ENCODE results near the gene VWA5B1. TPM values are rescaled to one million over a fixed set of nuclear protein-coding genes. Genes with fewer than 3 reads are reported as not detected.

VWA5B1 gene
- total and polyA plus RNA-seq, 10 of the 15 experiments (the other 5 are each of a cell fraction or from before 2014, with no cell fraction given): under 0.01 to 0.05 (median 0.01) TPM; not detected in 7

DNA sequence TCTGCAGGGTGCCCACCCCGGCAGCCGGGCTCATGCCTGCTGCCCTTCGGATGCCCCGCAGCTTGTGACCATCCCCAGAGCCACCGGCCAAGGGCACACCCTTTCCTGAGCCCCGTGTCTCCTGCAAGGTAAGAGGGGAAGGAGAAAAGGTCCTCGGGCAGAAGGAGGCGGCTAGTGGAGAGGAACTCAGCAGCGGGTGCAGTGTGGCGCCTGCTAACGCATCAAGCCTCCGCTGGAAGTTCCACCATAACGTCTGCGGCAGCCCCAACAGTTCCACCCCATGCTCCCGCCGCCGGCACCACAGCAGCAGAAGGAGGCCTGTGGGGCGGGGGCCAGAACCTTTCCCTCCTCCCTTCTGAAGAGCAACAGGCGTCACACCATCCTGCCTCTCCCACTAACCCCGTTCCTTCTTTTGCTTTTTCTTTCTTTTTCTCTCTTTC is 990 bp downstream of the VWA5B1 start:
- DNase-seq (ENCODE audit: low read depth, low spot score) (no peak), ATAC-seq (no peak), FAIRE-seq (no peak)
- in situ Hi-C loops (cut with MboI) (no loop called here), intact Hi-C loops (cut with micrococcal nuclease; ENCODE audit: unreplicated experiment) (no loop called here)
- whole genome bisulfite sequencing (ENCODE audit: insufficient coverage, insufficient replicate concordance, low lambda C conversion rate, missing lambda C conversion rate): 8% methylated on average over 20 of the region's 20 CpGs
- RAD21 ChIA-PET (ENCODE audit: unreplicated experiment): no interaction called here
- CTCF ChIA-PET: no interaction called here
- POLR2A ChIA-PET: no interaction called here
- Histone ChIP-seq H3K79me2 (ENCODE audit: control insufficient read depth, insufficient read depth, low read length) (no peaks in the 10 kb centered on the region), H4K20me1 (ENCODE audit: control insufficient read depth, insufficient read depth) (no peaks in the 10 kb centered on the region), H3K4me3 (no peak overlapping the region), H3K4me2 (ENCODE audit: control insufficient read depth, insufficient read depth) (0 out of 2 replicates have a peak overlapping the region, but pooled peaks have one; percentile 17), H3K27me3 (replicated peaks in 1 of 2; ENCODE audit: control insufficient read depth in 2 of 2, insufficient read depth in 2 of 2, low read length in 1 of 2) (peaks cover 3 to 4% of the 10 kb centered on the region in 2 experiments; a peak in 2 of 4 replicates), H3K9ac (ENCODE audit: control insufficient read depth, insufficient read depth, low read length) (no peak overlapping the region), H3K4me1 (ENCODE audit: control insufficient read depth, insufficient read depth, low read length) (no peaks in the 10 kb centered on the region), H3K9me3 (replicated peaks; ENCODE audit: control insufficient read depth, insufficient read depth, low read length) (no peaks in the 10 kb centered on the region), H2AFZ (ENCODE audit: control insufficient read depth, low read depth, low read length) (no peak overlapping the region), H3K27ac (ENCODE audit: control insufficient read depth, insufficient read depth) (no peak overlapping the region), H3K36me3 (ENCODE audit: control insufficient read depth in 2 of 2, insufficient read depth in 2 of 2, low read length in 1 of 2) (no peaks in the 10 kb centered on the region)
- TF ChIP-seq ATF7 (IDR thresholded peaks at IDR 0.05; ENCODE audit: low read depth) (no peak), MTA3 (IDR thresholded peaks at IDR 0.05; ENCODE audit: borderline replicate concordance, low read length) (no peak), ZNF622 (IDR thresholded peaks at IDR 0.05) (no peak), SMARCA5 (IDR thresholded peaks at IDR 0.05) (no peak), JUNB (IDR thresholded peaks at IDR 0.05) (no peak), FOXM1 (IDR thresholded peaks at IDR 0.05; ENCODE audit: low read depth, low read length) (no peak)
- SMC1A ChIA-PET (ENCODE audit: uncharacterized antibody, unreplicated experiment): no interaction called here
- no TSS peak for BruUV-seq (replicated peaks)

DNA sequence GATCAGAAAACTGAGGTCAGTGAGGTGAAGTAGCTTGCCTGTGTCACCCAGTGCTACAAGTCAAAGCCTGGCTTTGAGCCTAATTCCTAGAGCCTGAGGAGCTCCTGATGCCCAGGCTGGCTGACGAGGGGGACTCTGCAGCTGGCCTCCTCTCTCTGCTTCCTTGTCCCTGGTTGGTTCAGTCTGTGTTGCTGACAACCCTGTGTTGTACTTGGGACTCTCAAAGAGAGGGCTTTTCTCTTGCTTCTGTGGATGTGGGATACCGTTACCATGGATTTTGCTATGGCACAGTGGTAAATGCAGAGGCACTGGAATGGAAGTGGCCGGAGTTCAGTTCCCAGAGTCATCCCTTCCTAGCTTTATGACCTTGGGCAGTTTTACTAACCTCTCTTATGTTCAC is 8.0 kb downstream of the VWA5B1 start:
- no peak overlapping the region for H3K9ac ChIP-seq (ENCODE audit: control insufficient read depth, insufficient read depth, low read length)
- no peaks in the 10 kb centered on the region for H3K4me1 ChIP-seq (ENCODE audit: control insufficient read depth, insufficient read depth, low read length)
- no peaks in the 10 kb centered on the region for H3K36me3 ChIP-seq (ENCODE audit: control insufficient read depth in 2 of 2, insufficient read depth in 2 of 2, low read length in 1 of 2)
- H3K79me2 ChIP-seq (ENCODE audit: control insufficient read depth, insufficient read depth, low read length): no peaks in the 10 kb centered on the region
- H3K27me3 ChIP-seq (replicated peaks in 1 of 2; ENCODE audit: control insufficient read depth in 2 of 2, insufficient read depth in 2 of 2, low read length in 1 of 2): peaks cover 0 to 2% of the 10 kb centered on the region in 2 experiments; a peak in 3 of 4 replicates
- H3K27ac ChIP-seq (ENCODE audit: control insufficient read depth, insufficient read depth): no peak overlapping the region
- RAD21 ChIA-PET (ENCODE audit: unreplicated experiment): no interaction called here
- H4K20me1 ChIP-seq (ENCODE audit: control insufficient read depth, insufficient read depth): no peaks in the 10 kb centered on the region
- CTCF ChIA-PET: no interaction called here
- H3K4me3 ChIP-seq: no peak overlapping the region
- POLR2A ChIA-PET: no interaction called here
- BruUV-seq (replicated peaks): no TSS peak
- no peak for TF ChIP-seq IRF3 (IDR thresholded peaks at IDR 0.05)
- no peak for TF ChIP-seq SMC3 (IDR thresholded peaks at IDR 0.05; ENCODE audit: borderline replicate concordance, low read length)
- no peak for TF ChIP-seq IKZF1 (conservative IDR thresholded peaks at IDR 0.05)
- intact Hi-C loops (cut with micrococcal nuclease; ENCODE audit: unreplicated experiment) (no loop called here), in situ Hi-C loops (cut with MboI) (no loop called here)
- no peaks in the 10 kb centered on the region for H3K9me3 ChIP-seq (replicated peaks; ENCODE audit: control insufficient read depth, insufficient read depth, low read length)
- ATAC-seq: no peak
- FAIRE-seq: no peak
- H3K4me2 ChIP-seq (ENCODE audit: control insufficient read depth, insufficient read depth): no peak overlapping the region
- DNase-seq (ENCODE audit: low read depth, low spot score): no peak
- H2AFZ ChIP-seq (ENCODE audit: control insufficient read depth, low read depth, low read length): no peak overlapping the region
- SMC1A ChIA-PET (ENCODE audit: uncharacterized antibody, unreplicated experiment): no interaction called here
- 7% methylated on average over 3 of the region's 3 CpGs for WGBS (ENCODE audit: insufficient coverage, insufficient replicate concordance, low lambda C conversion rate, missing lambda C conversion rate)
